Effector memory CD8-positive, alpha-beta T cell (primary cell): ENCODE results near the gene IL37.
"Not testable (repeated sequence)": the region's sequence is repeated elsewhere in the genome, so short reads cannot be mapped to it uniquely, and the experiment has no call there.

Experiments
- ATAC-seq: fragments of 150-1000 bp; cut with Tn5 transposase; replicated peaks from 2 replicates; pipeline ENCODE4 v1.10.0; 2021; ENCODE audit warnings: mild to moderate bottlenecking, moderate library complexity
- DNase-seq, 3 experiments: peaks; one replicate each; pipeline ENCODE4 v3.0.0; 2021
- H3K27ac Mint-ChIP-seq, 2 donors: one replicate each; pipeline ENCODE4 v1.8.0; 2022; ENCODE audit warnings: mild to moderate bottlenecking in 2 of 2, mixed read lengths in 2 of 2, moderate library complexity in 2 of 2
- H3K27me3 Mint-ChIP-seq, 2 donors: one replicate each; pipeline ENCODE4 v1.8.0; 2022; ENCODE audit warnings: mixed read lengths in 2 of 2
- H3K36me3 Mint-ChIP-seq: one replicate; pipeline ENCODE4 v1.8.0; 2022; ENCODE audit warnings: mild to moderate bottlenecking, moderate library complexity, mixed read lengths; ENCODE audit not compliant: insufficient read depth
- H3K4me1 Mint-ChIP-seq, 2 donors: one replicate each; pipeline ENCODE4 v1.8.0; 2022; ENCODE audit warnings: low read depth in 2 of 2, mixed read lengths in 2 of 2
- H3K4me3 Mint-ChIP-seq, 2 donors: one replicate each; pipeline ENCODE4 v1.8.0; 2022; ENCODE audit warnings: mild to moderate bottlenecking in 2 of 2, mixed read lengths in 2 of 2, moderate library complexity in 2 of 2
- H3K9me3 Mint-ChIP-seq, 2 donors: one replicate each; pipeline ENCODE4 v1.8.0; 2022; ENCODE audit warnings: mixed read lengths in 2 of 2

The IL37 gene

GRCh38 chr2:112902816-112903215, 8.1 kb upstream of the IL37 start:
- Mint-ChIP-seq H3K4me1 (peaks cover 0 to 2% of the 10 kb centered on the region in 2 donors), H3K36me3 (peaks cover 6% of the 10 kb centered on the region), H3K27ac (no peak overlapping the region), H3K9me3 (no peaks in the 10 kb centered on the region), H3K4me3 (no peak overlapping the region), H3K27me3 (peaks cover under 1 to 33% of the 10 kb centered on the region in 2 donors)
- ATAC-seq (no peak), DNase-seq (no peak)

DNA sequence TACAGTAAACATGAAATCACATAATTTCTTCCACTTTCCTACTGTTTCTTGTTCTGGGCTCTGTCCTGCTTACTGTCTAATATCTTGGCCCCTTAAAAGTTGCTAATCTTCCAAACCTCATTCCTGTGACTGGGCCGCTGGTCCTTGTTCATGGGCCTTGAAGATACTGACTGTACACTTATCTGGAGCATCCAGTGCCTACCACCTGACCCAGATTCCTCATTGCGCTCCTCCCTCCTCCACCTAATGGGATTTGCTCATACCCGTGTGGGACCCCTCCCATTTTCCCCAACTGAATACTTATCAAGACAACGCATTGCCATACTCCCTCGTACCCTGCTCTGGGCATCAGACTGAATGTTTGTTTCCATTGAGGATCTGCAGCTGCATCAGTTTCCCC, 6.1 kb upstream of the IL37 start:
- ATAC-seq (no peak), DNase-seq (no peak)
- Mint-ChIP-seq H3K36me3 (peaks cover 6% of the 10 kb centered on the region), H3K27me3 (peaks cover 0 to 24% of the 10 kb centered on the region in 2 donors), H3K4me1 (peaks cover 0 to 2% of the 10 kb centered on the region in 2 donors), H3K9me3 (no peaks in the 10 kb centered on the region), H3K4me3 (no peak overlapping the region), H3K27ac (no peak overlapping the region)

DNA sequence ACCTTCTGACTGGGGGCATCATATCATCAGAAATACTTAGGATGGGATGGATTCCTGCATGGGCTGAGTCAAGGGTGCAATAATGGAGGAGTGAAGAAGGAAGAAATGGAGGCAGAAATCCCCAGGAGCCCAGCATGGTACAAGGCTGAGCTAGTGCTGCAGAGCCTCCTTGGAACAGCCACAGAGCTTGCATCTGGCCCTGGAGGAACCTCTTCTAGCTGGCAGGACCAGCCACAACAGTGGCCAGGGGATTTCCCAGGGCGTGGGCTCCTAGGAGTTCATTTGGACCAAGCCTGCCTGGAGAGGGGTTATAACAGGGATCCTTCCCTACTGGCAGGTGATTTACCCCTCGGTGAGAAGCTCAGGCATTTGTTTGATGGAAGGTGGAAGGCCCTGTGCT, 4.7 kb upstream of the IL37 start:
- H3K4me3 Mint-ChIP-seq, result no peak overlapping the region
- no peaks in the 10 kb centered on the region for H3K9me3 Mint-ChIP-seq
- no peak overlapping the region for H3K27ac Mint-ChIP-seq
- DNase-seq, result no peak
- no peak for ATAC-seq
- peaks cover 0 to 18% of the 10 kb centered on the region in 2 donors for H3K27me3 Mint-ChIP-seq
- peaks cover 6% of the 10 kb centered on the region for H3K36me3 Mint-ChIP-seq
- H3K4me1 Mint-ChIP-seq, result peaks cover 0 to 2% of the 10 kb centered on the region in 2 donors

DNA sequence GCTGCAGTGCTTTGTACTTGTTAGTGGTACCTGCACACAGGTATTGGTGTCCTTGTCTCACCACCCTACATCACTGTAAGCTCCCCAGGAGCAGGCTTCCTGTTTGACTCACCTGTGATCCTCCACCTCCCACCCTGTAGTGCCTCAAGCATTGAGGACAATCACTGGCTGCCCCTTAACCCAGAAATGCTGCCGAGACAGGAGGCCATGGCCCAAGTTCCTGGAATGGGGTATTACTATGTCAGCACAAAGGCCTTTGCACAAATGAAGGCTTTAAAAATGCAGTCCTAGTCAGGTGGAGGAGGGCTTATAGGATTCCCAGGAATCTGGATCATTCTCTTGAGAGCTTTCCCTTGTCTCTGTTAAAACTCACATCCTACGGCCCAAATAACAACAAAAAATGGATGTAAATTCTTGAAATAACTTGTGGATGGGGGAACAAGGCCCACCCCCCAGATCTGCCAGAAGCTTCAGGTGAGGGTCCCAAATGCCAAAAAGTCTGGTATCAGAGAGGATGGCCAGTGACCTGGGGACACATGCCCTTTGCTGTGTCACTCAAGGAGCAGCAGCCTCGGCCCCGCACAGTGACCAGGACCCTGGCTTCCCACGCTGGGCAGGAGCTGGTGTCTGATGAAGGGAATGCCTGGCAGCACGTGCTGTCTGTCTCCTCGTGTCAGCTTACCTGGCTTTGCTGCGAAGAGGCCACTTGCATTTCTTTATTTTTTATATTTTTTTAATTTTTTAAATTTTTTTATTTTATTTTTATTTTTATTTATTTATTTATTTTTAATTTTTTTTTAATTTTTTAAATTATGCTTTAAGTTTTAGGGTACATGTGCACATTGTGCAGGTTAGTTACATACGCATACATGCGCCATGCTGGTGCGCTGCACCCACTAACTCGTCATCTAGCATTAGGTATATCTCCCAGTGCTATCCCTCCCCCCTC, 3.7 kb upstream of the IL37 start:
- Mint-ChIP-seq H3K4me1 (peaks cover 0 to 2% of the 10 kb centered on the region in 2 donors), H3K27me3 (peaks cover 0 to 18% of the 10 kb centered on the region in 2 donors), H3K27ac (no peak overlapping the region), H3K4me3 (no peak overlapping the region), H3K9me3 (no peaks in the 10 kb centered on the region), H3K36me3 (peaks cover 6% of the 10 kb centered on the region)
- ATAC-seq, result no peak
- DNase-seq, result no peak

GRCh38 chr2:112908559-112908958, 2.4 kb upstream of the IL37 start:
- DNase-seq, H3K27ac Mint-ChIP-seq, H3K36me3 Mint-ChIP-seq, H3K4me3 Mint-ChIP-seq, ATAC-seq, H3K9me3 Mint-ChIP-seq, H3K4me1 Mint-ChIP-seq: not testable (repeated sequence)
- H3K27me3 Mint-ChIP-seq, result peaks cover 0 to 18% of the 10 kb centered on the region in 2 donors

DNA sequence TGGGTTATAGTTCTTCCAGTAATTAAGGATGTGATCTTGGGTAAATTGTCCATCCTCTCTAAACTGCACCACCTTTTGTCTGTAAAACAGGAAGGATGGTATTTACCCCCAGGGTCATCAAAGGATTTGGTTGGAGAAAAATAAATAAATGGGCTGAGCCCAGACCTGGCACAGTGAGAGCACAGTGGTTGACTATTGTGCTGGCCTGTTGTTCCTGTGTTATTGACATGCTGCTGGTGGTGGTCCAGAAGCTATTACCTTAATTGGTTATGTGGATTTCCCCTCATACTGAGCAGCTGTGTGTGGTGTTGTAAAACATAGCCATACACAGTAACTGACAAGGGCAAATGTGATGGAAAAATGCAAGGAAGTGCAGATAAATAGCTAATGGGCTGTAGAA, 746 bp upstream of the IL37 start:
- Mint-ChIP-seq H3K4me3 (no peak overlapping the region), H3K27me3 (peaks cover 0 to 12% of the 10 kb centered on the region in 2 donors), H3K9me3 (no peaks in the 10 kb centered on the region), H3K36me3 (peaks cover 6% of the 10 kb centered on the region), H3K4me1 (peaks cover 4 to 7% of the 10 kb centered on the region in 2 donors), H3K27ac (no peak overlapping the region)
- ATAC-seq (no peak), DNase-seq (no peak)

GRCh38 chr2:112912403-112912802, 1.4 kb downstream of the IL37 start:
- Mint-ChIP-seq H3K27me3 (peaks cover 0 to 9% of the 10 kb centered on the region in 2 donors), H3K4me1 (peaks cover 11 to 23% of the 10 kb centered on the region in 2 donors), H3K4me3 (no peak overlapping the region), H3K36me3 (no peaks in the 10 kb centered on the region), H3K27ac (no peak overlapping the region), H3K9me3 (no peaks in the 10 kb centered on the region)
- DNase-seq, result no peak
- no peak for ATAC-seq

- DNase-seq (no peak), ATAC-seq (no peak)
- Mint-ChIP-seq H3K9me3 (no peaks in the 10 kb centered on the region), H3K27ac (peak overlapping the region; percentile 65 to 90), H3K36me3 (no peaks in the 10 kb centered on the region), H3K4me3 (peak overlapping the region in 1 of 2 donors; percentile 55), H3K4me1 (peaks cover 11 to 23% of the 10 kb centered on the region in 2 donors), H3K27me3 (no peaks in the 10 kb centered on the region)
Observed at GRCh38 chr2:112915300-112916144, 4.6 kb downstream of the IL37 start.

DNA sequence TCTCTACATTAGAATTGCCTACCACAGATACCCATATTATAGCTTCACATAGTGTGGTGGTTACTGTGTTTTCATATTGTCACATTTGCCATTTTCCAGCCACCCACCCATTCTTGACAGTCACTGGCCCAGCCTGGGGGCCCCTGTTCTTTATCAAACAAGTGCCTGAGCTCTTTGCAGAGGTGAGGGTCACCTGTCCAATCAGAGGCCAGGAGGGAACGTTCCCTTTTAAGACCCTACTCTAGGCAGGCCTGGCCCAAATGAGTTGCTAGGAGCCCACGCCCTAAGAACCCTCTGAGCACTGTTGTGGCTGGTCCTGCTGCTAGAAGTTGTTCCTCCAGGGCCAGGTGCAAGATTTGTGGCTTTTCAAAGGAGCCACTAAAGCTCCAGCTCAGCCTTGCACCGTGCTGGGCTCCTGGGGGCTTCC, 5.2 kb downstream of the IL37 start:
- H3K4me1 Mint-ChIP-seq, result peaks cover 14 to 28% of the 10 kb centered on the region in 2 donors
- peak overlapping the region; percentile 65 to 90 for H3K27ac Mint-ChIP-seq
- H3K9me3 Mint-ChIP-seq, result no peaks in the 10 kb centered on the region
- H3K4me3 Mint-ChIP-seq, result peak overlapping the region in 1 of 2 donors; percentile 55
- peak; percentile 40 for ATAC-seq
- DNase-seq, result no peak
- no peaks in the 10 kb centered on the region for H3K36me3 Mint-ChIP-seq
- no peaks in the 10 kb centered on the region for H3K27me3 Mint-ChIP-seq

- H3K27ac Mint-ChIP-seq, result peak overlapping the region; percentile 65 to 90
- H3K4me1 Mint-ChIP-seq, result peaks cover 14 to 34% of the 10 kb centered on the region in 2 donors
- H3K27me3 Mint-ChIP-seq, result no peaks in the 10 kb centered on the region
- ATAC-seq (no peak), DNase-seq (no peak)
- peak overlapping the region in 1 of 2 donors; percentile 55 for H3K4me3 Mint-ChIP-seq
- no peaks in the 10 kb centered on the region for H3K9me3 Mint-ChIP-seq
- no peaks in the 10 kb centered on the region for H3K36me3 Mint-ChIP-seq
Observed at GRCh38 chr2:112916625-112917247, 5.8 kb downstream of the IL37 start.

- DNase-seq (no peak), ATAC-seq (no peak)
- peak overlapping the region; percentile 69 to 90 for H3K27ac Mint-ChIP-seq
Observed at GRCh38 chr2:112917856-112918255, 6.9 kb downstream of the IL37 start.

DNA sequence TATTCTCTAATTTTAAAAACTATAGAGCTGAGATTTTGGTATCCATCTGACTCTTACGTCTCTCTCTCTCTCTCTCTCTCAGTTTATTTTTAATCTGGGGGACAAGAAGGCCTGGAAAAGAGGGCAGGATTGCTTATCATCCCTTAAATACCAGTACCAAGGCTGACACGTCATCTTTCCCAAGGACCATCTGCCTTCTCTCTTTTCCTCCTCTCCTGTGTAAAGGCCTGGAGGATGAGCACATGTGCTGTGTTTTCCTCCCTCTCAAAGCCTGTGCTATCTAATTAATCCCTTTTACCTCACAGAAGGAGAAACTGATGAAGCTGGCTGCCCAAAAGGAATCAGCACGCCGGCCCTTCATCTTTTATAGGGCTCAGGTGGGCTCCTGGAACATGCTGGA, 7.3 kb downstream of the IL37 start:
- DNase-seq (no peak), ATAC-seq (no peak)
- Mint-ChIP-seq H3K27ac (peak overlapping the region; percentile 69 to 90), H3K4me1 (peaks cover 14 to 35% of the 10 kb centered on the region in 2 donors), H3K9me3 (no peaks in the 10 kb centered on the region), H3K4me3 (no peak overlapping the region), H3K27me3 (no peaks in the 10 kb centered on the region), H3K36me3 (no peaks in the 10 kb centered on the region)

More at GRCh38 chr2:112917856-112918255, 6.9 kb downstream of the IL37 start:
- no peaks in the 10 kb centered on the region for H3K9me3 Mint-ChIP-seq
- H3K27me3 Mint-ChIP-seq, result no peaks in the 10 kb centered on the region
- no peak overlapping the region for H3K4me3 Mint-ChIP-seq
- no peaks in the 10 kb centered on the region for H3K36me3 Mint-ChIP-seq
- peaks cover 14 to 35% of the 10 kb centered on the region in 2 donors for H3K4me1 Mint-ChIP-seq

DNA sequence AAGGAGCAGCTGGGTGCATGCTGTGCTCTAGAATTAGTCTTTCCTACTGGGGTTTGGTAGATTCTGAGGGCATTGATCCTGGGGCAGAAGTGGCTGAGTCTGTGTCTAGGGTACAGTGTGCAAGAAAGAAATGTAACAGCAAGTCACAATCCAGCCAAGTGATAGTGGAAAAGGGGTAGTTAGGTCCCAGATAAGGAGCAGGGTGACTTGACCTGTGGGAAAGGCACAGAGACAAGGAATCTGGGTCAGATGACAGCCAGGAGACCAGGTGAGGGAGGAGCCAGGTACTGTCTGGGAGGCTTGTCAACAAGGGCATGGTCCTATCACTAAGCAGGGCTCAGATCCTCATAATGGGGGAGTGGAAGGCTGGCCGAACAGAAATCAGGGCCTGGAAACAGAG, 8.1 kb downstream of the IL37 start:
- no peak for ATAC-seq
- no peaks in the 10 kb centered on the region for H3K27me3 Mint-ChIP-seq
- H3K27ac Mint-ChIP-seq, result peak overlapping the region in 1 of 2 donors; percentile 90

More for the DNA sequence above, 8.1 kb downstream of the IL37 start:
- Mint-ChIP-seq H3K9me3 (no peaks in the 10 kb centered on the region), H3K4me1 (peaks cover 14 to 35% of the 10 kb centered on the region in 2 donors), H3K4me3 (no peak overlapping the region), H3K36me3 (no peaks in the 10 kb centered on the region)
- no peak for DNase-seq
